Ascending aorta (tissue), 2 donors: ENCODE results near the gene BTN2A1. TPM values are rescaled to one million over a fixed set of nuclear protein-coding genes. Genes with fewer than 3 reads are reported as not detected.

Source experiments
- DNase-seq, 2 donors: peaks; one replicate each; pipeline ENCODE4 v3.0.0-alpha.2; 2019; ENCODE audit warnings: low spot score in 2 of 2
- H3K27ac ChIP-seq, 2 donors: fragments of 200-600 bp; sonication (generic); one replicate each; pipeline ENCODE4 v1.5.1; 2016 to 2017; ENCODE audit warnings: mild to moderate bottlenecking in 1 of 2
- H3K27me3 ChIP-seq: fragments of 200-600 bp; sonication (generic); one replicate; pipeline ENCODE4 v1.5.1; 2017
- H3K36me3 ChIP-seq, 2 donors: fragments of 200-600 bp; sonication (generic); one replicate each; pipeline ENCODE4 v1.5.1; 2016
- H3K4me1 ChIP-seq, 2 donors: fragments of 200-600 bp; sonication (generic); one replicate each; pipeline ENCODE4 v1.5.1; 2016 to 2017; ENCODE audit warnings: mild to moderate bottlenecking in 1 of 2
- H3K4me3 ChIP-seq, 2 donors: fragments of 200-600 bp; sonication (generic); one replicate each; pipeline ENCODE4 v1.5.1; 2016 to 2017; ENCODE audit warnings: mild to moderate bottlenecking in 1 of 2
- H3K9me3 ChIP-seq, 2 donors: fragments of 200-600 bp; sonication (generic); one replicate each; pipeline ENCODE4 v1.5.1; 2016
- CTCF ChIP-seq, 3 experiments: fragments of 200-600 bp in 2 of 3; fragments of 450-650 bp in 1 of 3; sonication (generic) in 2 of 3; IDR thresholded peaks; one replicate each; pipeline ENCODE4 v1.5.1; 2016 to 2019; ENCODE audit warnings: antibody characterized with exemption in 3 of 3, mild to moderate bottlenecking in 1 of 3, moderate library complexity in 1 of 3
- intact Hi-C: fragments of 100-400 bp; cut with DNase I; formaldehyde crosslinking; loops from one replicate; pipeline ENCODE4 v1.15.1; 2023
- total RNA-seq: library from RNA; depleted of rRNA; stranded (reverse); fragments of >200 nt; gene quantifications from one replicate; pipeline ENCODE4 v1.1.0, GENCODE V29; 2016

Gene BTN2A1
- total RNA-seq, 1 donor from 2014 or later, result 8.3 TPM

GRCh38 chr6:26437550-26437949, 20.2 kb upstream of the BTN2A1 start:
- intact Hi-C loops, result loop anchor here (5.0 kb wide), 2 partner anchors 35 kb away; partner anchors contain the start of gene BTN3A1
- no peak for DNase-seq

GRCh38 chr6:26438000-26438399, 19.8 kb upstream of the BTN2A1 start:
- DNase-seq, result no peak
- H3K9me3 ChIP-seq, result no peaks in the 10 kb centered on the region
- intact Hi-C loops, result loop anchor here (5.0 kb wide), 2 partner anchors 34 to 36 kb away; partner anchors contain the start of gene BTN3A1
- H3K36me3 ChIP-seq, result no peaks in the 10 kb centered on the region
- no peaks in the 10 kb centered on the region for H3K27me3 ChIP-seq
- peaks cover 0 to 14% of the 10 kb centered on the region in 2 donors for H3K4me1 ChIP-seq
- H3K27ac ChIP-seq, result no peak overlapping the region
- no peak for TF ChIP-seq CTCF (IDR thresholded peaks at IDR 0.05)
- H3K4me3 ChIP-seq, result no peak overlapping the region

More at GRCh38 chr6:26437550-26437949, 20.2 kb upstream of the BTN2A1 start:
- H3K4me3 ChIP-seq, result no peak overlapping the region
- H3K4me1 ChIP-seq, result peaks cover 4 to 19% of the 10 kb centered on the region in 2 donors
- H3K27me3 ChIP-seq, result no peaks in the 10 kb centered on the region
- TF ChIP-seq CTCF (IDR thresholded peaks at IDR 0.05), result no peak
- no peak overlapping the region for H3K27ac ChIP-seq
- H3K9me3 ChIP-seq, result no peaks in the 10 kb centered on the region
- H3K36me3 ChIP-seq, result no peaks in the 10 kb centered on the region

- no peak for DNase-seq
- no peak for TF ChIP-seq CTCF (IDR thresholded peaks at IDR 0.05)
- H3K27ac ChIP-seq, result peak overlapping the region in 1 of 2 donors; percentile 67
- H3K9me3 ChIP-seq, result no peaks in the 10 kb centered on the region
- H3K4me3 ChIP-seq, result peak overlapping the region; percentile 60 to 63
- H3K4me1 ChIP-seq, result peaks cover 0 to 10% of the 10 kb centered on the region in 2 donors
- H3K27me3 ChIP-seq, result no peaks in the 10 kb centered on the region
- intact Hi-C loops, result loop anchor here (1.0 to 5.0 kb wide), 5 partner anchors 17 to 56 kb away; partner anchors contain the start of genes BTN2A1, BTN2A2 and BTN3A1
- H3K36me3 ChIP-seq, result no peaks in the 10 kb centered on the region
These were observed 18.3 kb upstream of the BTN2A1 start for GRCh38 chr6:26439151-26440125.

GRCh38 chr6:26440977-26441358, 16.8 kb upstream of the BTN2A1 start:
- Histone ChIP-seq H3K9me3 (no peaks in the 10 kb centered on the region), H3K27ac (peak overlapping the region; percentile 67 to 72), H3K4me1 (peaks cover 0 to 10% of the 10 kb centered on the region in 2 donors), H3K36me3 (peaks cover 0 to 4% of the 10 kb centered on the region in 2 donors), H3K27me3 (no peaks in the 10 kb centered on the region), H3K4me3 (peak overlapping the region; percentile 60 to 63)
- intact Hi-C loops, result loop anchor here (1.0 to 2.0 kb wide), 3 partner anchors 16 to 58 kb away; partner anchors contain the start of genes BTN2A1 and BTN2A2
- DNase-seq, result no peak
- no peak for TF ChIP-seq CTCF (IDR thresholded peaks at IDR 0.05)

- peaks cover 0 to 10% of the 10 kb centered on the region in 2 donors for H3K4me1 ChIP-seq
- H3K4me3 ChIP-seq, result peak overlapping the region in 1 of 2 donors; percentile 60
- no peak for DNase-seq
- H3K27ac ChIP-seq, result no peak overlapping the region
- peaks cover 0 to 4% of the 10 kb centered on the region in 2 donors for H3K36me3 ChIP-seq
- no peaks in the 10 kb centered on the region for H3K9me3 ChIP-seq
- H3K27me3 ChIP-seq, result no peaks in the 10 kb centered on the region
- TF ChIP-seq CTCF (IDR thresholded peaks at IDR 0.05), result no peak
- intact Hi-C loops, result loop anchor here (2.0 kb wide), 1 partner anchor 15 kb away; the partner anchor contains the start of gene BTN2A1
These were observed 15.8 kb upstream of the BTN2A1 start for GRCh38 chr6:26441977-26442376.
